HEK293 (cell line): ENCODE data around the gene RTBDN.

ENCODE experiments used
- HIC1 ChIP-seq: fragments of 450-650 bp; formaldehyde crosslinking; IDR thresholded peaks from 2 replicates; pipeline ENCODE4 v1.5.1; 2016; ENCODE audit warnings: missing biosample characterization, missing genetic modification characterization
- INSM2 ChIP-seq: fragments of 450-650 bp; formaldehyde crosslinking; IDR thresholded peaks from 2 replicates; pipeline ENCODE4 v1.5.1; 2016; ENCODE audit warnings: missing biosample characterization, missing genetic modification characterization
- KLF9 ChIP-seq: fragments of 450-650 bp; formaldehyde crosslinking; IDR thresholded peaks from 2 replicates; pipeline ENCODE4 v1.5.1; 2016; ENCODE audit warnings: missing biosample characterization, missing genetic modification characterization, low read depth
- MZF1 ChIP-seq: fragments of 450-650 bp; formaldehyde crosslinking; IDR thresholded peaks from 2 replicates; pipeline ENCODE4 v1.5.1; 2017; ENCODE audit warnings: missing biosample characterization, missing genetic modification characterization, borderline replicate concordance
- PRDM6 ChIP-seq: fragments of 450-650 bp; formaldehyde crosslinking; IDR thresholded peaks from 2 replicates; pipeline ENCODE4 v1.5.1; 2017; ENCODE audit warnings: missing biosample characterization, missing genetic modification characterization
- ZBTB7A ChIP-seq: fragments of 450-650 bp; formaldehyde crosslinking; IDR thresholded peaks from 2 replicates; pipeline ENCODE4 v1.5.1; 2016; ENCODE audit warnings: low read depth, missing biosample characterization, missing genetic modification characterization
- ZBTB8A ChIP-seq: fragments of 450-650 bp; formaldehyde crosslinking; IDR thresholded peaks from 2 replicates; pipeline ENCODE4 v1.5.1; 2016; ENCODE audit warnings: missing biosample characterization, missing genetic modification characterization
- ZFHX2 ChIP-seq: fragments of 450-650 bp; formaldehyde crosslinking; conservative IDR thresholded peaks from 2 replicates; pipeline ENCODE4 v1.5.1; 2016; ENCODE audit warnings: missing biosample characterization, missing genetic modification characterization
- ZFP41 ChIP-seq: fragments of 450-650 bp; formaldehyde crosslinking; IDR thresholded peaks from 2 replicates; pipeline ENCODE4 v1.5.1; 2016; ENCODE audit warnings: missing biosample characterization, missing genetic modification characterization, borderline replicate concordance
- ZFP69B ChIP-seq: fragments of 450-650 bp; formaldehyde crosslinking; IDR thresholded peaks from 2 replicates; pipeline ENCODE4 v1.5.1; 2016; ENCODE audit warnings: missing biosample characterization, missing genetic modification characterization
- ZNF155 ChIP-seq: fragments of 450-650 bp; formaldehyde crosslinking; IDR thresholded peaks from 2 replicates; pipeline ENCODE4 v1.5.1; 2016; ENCODE audit warnings: missing biosample characterization, missing genetic modification characterization
- ZNF157 ChIP-seq: fragments of 450-650 bp; formaldehyde crosslinking; IDR thresholded peaks from 2 replicates; pipeline ENCODE4 v1.5.1; 2016; ENCODE audit warnings: missing biosample characterization, missing genetic modification characterization
- ZNF280D ChIP-seq: fragments of 450-650 bp; formaldehyde crosslinking; IDR thresholded peaks from 2 replicates; pipeline ENCODE4 v1.5.1; 2016; ENCODE audit warnings: missing biosample characterization, missing genetic modification characterization
- ZNF292 ChIP-seq: fragments of 450-650 bp; formaldehyde crosslinking; IDR thresholded peaks from 2 replicates; pipeline ENCODE4 v1.5.1; 2016; ENCODE audit warnings: low read depth, missing biosample characterization, missing genetic modification characterization, borderline replicate concordance
- ZNF302 ChIP-seq: fragments of 450-650 bp; formaldehyde crosslinking; IDR thresholded peaks from 2 replicates; pipeline ENCODE4 v1.5.1; 2016; ENCODE audit warnings: missing biosample characterization, missing genetic modification characterization, low read depth
- ZNF341 ChIP-seq: fragments of 450-650 bp; formaldehyde crosslinking; IDR thresholded peaks from 2 replicates; pipeline ENCODE4; 2016; ENCODE audit warnings: low read depth, missing biosample characterization, missing genetic modification characterization
- ZNF354C ChIP-seq: fragments of 450-650 bp; formaldehyde crosslinking; IDR thresholded peaks from 2 replicates; pipeline ENCODE4 v1.5.1; 2016; ENCODE audit warnings: missing biosample characterization, missing genetic modification characterization, low read depth, borderline replicate concordance
- ZNF398 ChIP-seq: fragments of 450-650 bp; formaldehyde crosslinking; IDR thresholded peaks from 2 replicates; pipeline ENCODE4 v1.5.1; 2017; ENCODE audit warnings: missing biosample characterization, missing genetic modification characterization
- ZNF514 ChIP-seq: fragments of 450-650 bp; formaldehyde crosslinking; IDR thresholded peaks from 2 replicates; pipeline ENCODE4 v1.5.1; 2016; ENCODE audit warnings: missing biosample characterization, missing genetic modification characterization
- ZNF544 ChIP-seq: fragments of 450-650 bp; formaldehyde crosslinking; IDR thresholded peaks from 2 replicates; pipeline ENCODE4 v1.5.0; 2017; ENCODE audit warnings: missing biosample characterization, missing genetic modification characterization
- ZNF558 ChIP-seq: fragments of 450-650 bp; formaldehyde crosslinking; IDR thresholded peaks from 2 replicates; pipeline ENCODE4 v1.5.1; 2016; ENCODE audit warnings: missing biosample characterization, missing genetic modification characterization
- ZNF560 ChIP-seq: fragments of 450-650 bp; formaldehyde crosslinking; IDR thresholded peaks from 2 replicates; pipeline ENCODE4 v1.5.1; 2017; ENCODE audit warnings: missing biosample characterization, missing genetic modification characterization, borderline replicate concordance
- ZNF610 ChIP-seq: fragments of 450-650 bp; formaldehyde crosslinking; IDR thresholded peaks from 2 replicates; pipeline ENCODE4 v1.5.1; 2016; ENCODE audit warnings: missing biosample characterization, missing genetic modification characterization, borderline replicate concordance
- ZNF692 ChIP-seq: fragments of 450-650 bp; formaldehyde crosslinking; IDR thresholded peaks from 2 replicates; pipeline ENCODE4 v1.5.1; 2016; ENCODE audit warnings: missing biosample characterization, missing genetic modification characterization
- ZNF76 ChIP-seq: fragments of 450-650 bp; formaldehyde crosslinking; IDR thresholded peaks from 2 replicates; pipeline ENCODE4; 2016; ENCODE audit warnings: low read depth, missing biosample characterization, missing genetic modification characterization, borderline replicate concordance
- ZSCAN23 ChIP-seq: fragments of 450-650 bp; formaldehyde crosslinking; IDR thresholded peaks from 2 replicates; pipeline ENCODE4 v1.5.1; 2016; ENCODE audit warnings: missing biosample characterization, missing genetic modification characterization
- ZSCAN30 ChIP-seq: fragments of 450-650 bp; IDR thresholded peaks from 2 replicates; pipeline ENCODE4 v1.5.1; 2018; ENCODE audit warnings: missing biosample characterization, mild to moderate bottlenecking, missing genetic modification characterization, moderate library complexity

The RTBDN gene

GRCh38 chr19:12777217-12778016 lies 57.0 kb downstream of the RTBDN start (continued):
- TF ChIP-seq ZSCAN23 (tag by site-specific recombination) = no peak; the same call in 1 of the 2 replicates
- no peak for TF ChIP-seq PRDM6
- no peak for TF ChIP-seq ZFP41 (tag by site-specific recombination)
- no peak for TF ChIP-seq MZF1 (tag by site-specific recombination)
- TF ChIP-seq ZNF76 = peak; percentile 25; the same call in 1 of the 2 replicates
- no peak for TF ChIP-seq INSM2 (tag by site-specific recombination)
- no peak for TF ChIP-seq ZNF302 (tag by site-specific recombination)
- peak; percentile 74 for TF ChIP-seq ZBTB8A (tag by site-specific recombination)
- no peak for TF ChIP-seq ZNF354C (tag by site-specific recombination)
- TF ChIP-seq HIC1 (tag by site-specific recombination) = no peak; the same call in 1 of the 2 replicates
- TF ChIP-seq ZNF280D (tag by site-specific recombination) = no peak
- TF ChIP-seq ZNF544 (tag by site-specific recombination) = no peak
- TF ChIP-seq ZFP69B (tag by site-specific recombination) = no peak
- no peak for TF ChIP-seq KLF9 (tag by site-specific recombination)
- no peak for TF ChIP-seq ZNF157 (tag by site-specific recombination)
- no peak for TF ChIP-seq ZNF560 (tag by site-specific recombination)
- peak; percentile 49 for TF ChIP-seq ZNF341
- no peak for TF ChIP-seq ZBTB7A (tag by site-specific recombination)
- no peak for TF ChIP-seq ZNF514 (tag by site-specific recombination)
- no peak; the same call in 1 of the 2 replicates for TF ChIP-seq ZNF692 (tag by site-specific recombination)
- no peak for TF ChIP-seq ZFHX2 (tag by site-specific recombination)
- TF ChIP-seq ZNF558 = no peak
- TF ChIP-seq ZNF155 (tag by site-specific recombination) = no peak
- no peak for TF ChIP-seq ZNF610 (tag by site-specific recombination)
- TF ChIP-seq ZNF292 (tag by site-specific recombination) = no peak
- TF ChIP-seq ZNF398 (tag by site-specific recombination) = peak; percentile 83
- peak; percentile 92 for TF ChIP-seq ZSCAN30 (tag by site-specific recombination)
